H9 (cell line): ENCODE data around the gene GFI1. TPM values are rescaled to one million over a fixed set of nuclear protein-coding genes. Genes with fewer than 3 reads are reported as not detected.

Source experiments
- DNase-seq: peaks from one replicate; pipeline ENCODE4 v3.0.0-alpha.2; 2017
- H2AFZ ChIP-seq: one replicate; pipeline ENCODE4 v1.6.1; 2013; ENCODE audit warnings: mild to moderate bottlenecking, low read length, control low read depth, moderate library complexity
- H2AK5ac ChIP-seq: 2 replicates; pipeline ENCODE4 v1.6.1; 2013; ENCODE audit warnings: low read length, control low read depth, mixed read lengths; ENCODE audit not compliant: insufficient read length
- H2BK120ac ChIP-seq: one replicate; pipeline ENCODE4 v1.6.1; 2013; ENCODE audit warnings: low read depth, mild to moderate bottlenecking, low read length, control low read depth, inconsistent platforms; ENCODE audit not compliant: poor library complexity, severe bottlenecking
- H2BK12ac ChIP-seq: 2 replicates; pipeline ENCODE4 v1.6.1; 2013; ENCODE audit warnings: low read length, control low read depth, mixed read lengths, low read depth; ENCODE audit not compliant: insufficient read length
- H2BK15ac ChIP-seq: 2 replicates; pipeline ENCODE4 v1.6.1; 2013; ENCODE audit warnings: low read depth, low read length, control low read depth
- H2BK20ac ChIP-seq: one replicate; pipeline ENCODE4 v1.6.1; 2013; ENCODE audit warnings: low read depth, mild to moderate bottlenecking, low read length, control low read depth, inconsistent platforms; ENCODE audit not compliant: poor library complexity, severe bottlenecking
- H2BK5ac ChIP-seq: 2 replicates; pipeline ENCODE4 v1.6.1; 2013; ENCODE audit warnings: low read length, control low read depth, mixed read lengths; ENCODE audit not compliant: insufficient read length
- H3K14ac ChIP-seq: 2 replicates; pipeline ENCODE4 v1.6.1; 2013; ENCODE audit warnings: low read length, control low read depth; ENCODE audit not compliant: insufficient read depth
- H3K18ac ChIP-seq: 2 replicates; pipeline ENCODE4 v1.6.1; 2013; ENCODE audit warnings: low read depth, mild to moderate bottlenecking, mixed read lengths, low read length, control low read depth; ENCODE audit not compliant: insufficient read length
- H3K23ac ChIP-seq: 2 replicates; pipeline ENCODE4 v1.6.1; 2013; ENCODE audit warnings: low read length, control low read depth, mixed read lengths, low read depth; ENCODE audit not compliant: insufficient read length
- H3K23me2 ChIP-seq: 2 replicates; pipeline ENCODE4 v1.6.1; 2013; ENCODE audit warnings: low read depth, mild to moderate bottlenecking, mixed read lengths, low read length, control low read depth; ENCODE audit not compliant: insufficient read length, poor library complexity, severe bottlenecking
- H3K27ac ChIP-seq: 2 replicates; pipeline ENCODE4 v1.5.1; 2013; ENCODE audit warnings: low read length, control low read depth, mixed read lengths, low read depth; ENCODE audit not compliant: insufficient read length
- H3K27me3 ChIP-seq: 2 replicates; pipeline ENCODE4 v1.6.1; 2013; ENCODE audit warnings: low read length, control low read depth, inconsistent platforms; ENCODE audit not compliant: insufficient read depth
- H3K4ac ChIP-seq: 2 replicates; pipeline ENCODE4 v1.6.1; 2013; ENCODE audit warnings: low read depth, mild to moderate bottlenecking, control low read depth, inconsistent platforms, low read length, moderate library complexity
- H3K4me1 ChIP-seq: 2 replicates; pipeline ENCODE4 v1.6.1; 2013; ENCODE audit warnings: low read length, control low read depth, inconsistent platforms; ENCODE audit not compliant: insufficient read depth
- H3K4me2 ChIP-seq: 2 replicates; pipeline ENCODE4 v1.6.1; 2013; ENCODE audit warnings: low read length, control low read depth, mixed read lengths; ENCODE audit not compliant: insufficient read length, insufficient read depth
- H3K56ac ChIP-seq: 2 replicates; pipeline ENCODE4 v1.6.1; 2013; ENCODE audit warnings: low read depth, mild to moderate bottlenecking, mixed read lengths, low read length, control low read depth; ENCODE audit not compliant: insufficient read length
- H3K79me1 ChIP-seq: 2 replicates; pipeline ENCODE4 v1.6.1; 2013; ENCODE audit warnings: low read depth, mild to moderate bottlenecking, moderate library complexity, low read length, control low read depth, inconsistent platforms; ENCODE audit not compliant: insufficient read depth, poor library complexity, severe bottlenecking
- H3K79me2 ChIP-seq: 2 replicates; pipeline ENCODE4 v1.6.1; 2013; ENCODE audit warnings: low read length, control low read depth, inconsistent platforms; ENCODE audit not compliant: insufficient read depth
- H3K9ac ChIP-seq: 2 replicates; pipeline ENCODE4 v1.6.1; 2013; ENCODE audit warnings: low read length, control low read depth, mixed read lengths; ENCODE audit not compliant: insufficient read length; ENCODE audit errors: extremely low read depth
- H3K9me3 ChIP-seq: one replicate; pipeline ENCODE4 v1.6.1; 2013; ENCODE audit warnings: low read depth, low read length, inconsistent platforms; ENCODE audit not compliant: control insufficient read depth
- H3T11ph ChIP-seq: one replicate; pipeline ENCODE4 v1.6.1; 2013; ENCODE audit warnings: mild to moderate bottlenecking, low read length, control low read depth, inconsistent platforms
- H4K20me1 ChIP-seq: one replicate; pipeline ENCODE4 v1.6.1; 2013; ENCODE audit not compliant: control insufficient read depth, insufficient read length, insufficient read depth
- H4K5ac ChIP-seq: 2 replicates; pipeline ENCODE4 v1.6.1; 2013; ENCODE audit warnings: low read depth, mild to moderate bottlenecking, mixed read lengths, low read length, control low read depth; ENCODE audit not compliant: insufficient read length
- H4K8ac ChIP-seq: replicated peaks from 2 replicates; pipeline ENCODE4 v1.6.1; 2013; ENCODE audit warnings: low read length, control low read depth, mixed read lengths, low read depth; ENCODE audit not compliant: insufficient read length
- H4K91ac ChIP-seq: 2 replicates; pipeline ENCODE4 v1.6.1; 2013; ENCODE audit warnings: low read depth, mild to moderate bottlenecking, moderate library complexity, mixed read lengths, low read length, control low read depth; ENCODE audit not compliant: insufficient read length
- H3K27ac Mint-ChIP-seq, 3 experiments: 2 replicates in 2 of 3; 3 replicates in 1 of 3; pipeline ENCODE4 v1.8.0; 2020 to 2021; ENCODE audit warnings: mixed read lengths in 3 of 3, mild to moderate bottlenecking in 1 of 3, moderate library complexity in 1 of 3
- H3K27me3 Mint-ChIP-seq: 2 replicates; pipeline ENCODE4 v1.8.0; 2021; ENCODE audit warnings: low read depth, mild to moderate bottlenecking, moderate library complexity, mixed read lengths
- H3K36me3 Mint-ChIP-seq, 3 experiments: 2 replicates in 2 of 3; 3 replicates in 1 of 3; pipeline ENCODE4 v1.8.0; 2020 to 2021; ENCODE audit warnings: low read depth in 3 of 3, mixed read lengths in 3 of 3; ENCODE audit not compliant: insufficient read depth in 1 of 3
- H3K4me1 Mint-ChIP-seq, 2 experiments: 2 replicates each; pipeline ENCODE4 v1.8.0; 2020; ENCODE audit warnings: mixed read lengths in 2 of 2
- H3K4me3 Mint-ChIP-seq, 2 experiments: 2 replicates in 1 of 2; 3 replicates in 1 of 2; pipeline ENCODE4 v1.8.0; 2020 to 2021; ENCODE audit warnings: mild to moderate bottlenecking in 2 of 2, mixed read lengths in 2 of 2, moderate library complexity in 1 of 2
- H3K9me3 Mint-ChIP-seq, 2 experiments: 2 replicates in 1 of 2; 3 replicates in 1 of 2; pipeline ENCODE4 v1.8.0; 2020; ENCODE audit warnings: mild to moderate bottlenecking in 2 of 2, mixed read lengths in 2 of 2, moderate library complexity in 1 of 2
- WGBS: extraction: QIAGEN DNeasy Blood & Tissue Kit; methylation state at CpG from one replicate; pipeline ENCODE4 v1.1.7; 2013; ENCODE audit warnings: missing lambda C conversion rate, low lambda C conversion rate, mixed read lengths; ENCODE audit not compliant: insufficient read length; ENCODE audit errors: extremely low coverage; 5-methylcytosine and 5-hydroxymethylcytosine counted together
- total RNA-seq: library from RNA; stranded (reverse); gene quantifications from 2 replicates; pipeline ENCODE4 v1.2.1, GENCODE V29; 2021
- TF ChIP-seq, protein P1 (sequence below): fragments of 200-600 bp; sonication (generic); conservative IDR thresholded peaks from 3 replicates; pipeline ENCODE4 v1.8.0; 2021; ENCODE audit warnings: antibody characterized with exemption, mild to moderate bottlenecking

Gene GFI1
- total RNA-seq, 1 experiment from 2014 or later = 0.11 TPM

DNA sequence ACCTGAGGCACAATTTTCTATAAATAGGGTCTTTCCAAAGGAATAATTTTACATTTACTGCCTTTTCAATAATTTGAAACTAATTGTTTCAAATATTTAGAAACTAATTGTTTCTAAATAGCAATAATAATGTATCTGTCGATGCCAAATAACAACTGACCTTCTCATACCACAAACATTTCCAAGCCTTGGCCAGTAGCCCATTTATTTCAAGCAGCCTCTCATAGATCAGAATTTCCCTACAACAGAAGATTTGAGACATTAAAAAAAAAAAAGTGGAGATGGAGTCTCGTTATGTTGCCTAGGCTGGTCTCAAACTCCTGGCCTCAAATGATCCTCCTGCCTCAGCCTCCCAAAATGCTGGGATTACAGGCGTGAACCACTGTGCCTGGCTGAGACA is 2.1 kb upstream of the GFI1 start:
- H3K23me2 ChIP-seq = peaks cover 23% of the 10 kb centered on the region
- H4K5ac ChIP-seq = no peak overlapping the region
- H3K4me1 Mint-ChIP-seq = peaks cover 11 to 18% of the 10 kb centered on the region in 2 experiments
- no peak overlapping the region for H3K4me2 ChIP-seq
- H3K27ac Mint-ChIP-seq = no peak overlapping the region
- H3K79me1 ChIP-seq = no peaks in the 10 kb centered on the region
- no peak overlapping the region for H4K91ac ChIP-seq
- no peak overlapping the region for H2AK5ac ChIP-seq
- no peak overlapping the region for H3K9ac ChIP-seq
- no peak overlapping the region for H3K14ac ChIP-seq
- no peaks in the 10 kb centered on the region for H4K20me1 ChIP-seq
- H2AFZ ChIP-seq = no peak overlapping the region
- H2BK120ac ChIP-seq = no peak overlapping the region
- no peak overlapping the region for H3K18ac ChIP-seq
- H2BK15ac ChIP-seq = no peak overlapping the region
- no peak overlapping the region for H3K4me3 Mint-ChIP-seq
- H3T11ph ChIP-seq = no peak overlapping the region
- peaks cover 64% of the 10 kb centered on the region for H3K27me3 Mint-ChIP-seq
- no peaks in the 10 kb centered on the region for H3K9me3 Mint-ChIP-seq
- H3K56ac ChIP-seq = no peak overlapping the region
- H3K23ac ChIP-seq = no peak overlapping the region
- no peak overlapping the region for H2BK5ac ChIP-seq
- H2BK12ac ChIP-seq = no peak overlapping the region
- no peaks in the 10 kb centered on the region for H3K4me1 ChIP-seq
- H3K9me3 ChIP-seq = no peaks in the 10 kb centered on the region
- H3K4ac ChIP-seq = no peak overlapping the region
- no peak overlapping the region for H2BK20ac ChIP-seq
- peaks cover 42% of the 10 kb centered on the region for H3K27me3 ChIP-seq
- H3K36me3 Mint-ChIP-seq = peaks cover 0 to 2% (median 0%) of the 10 kb centered on the region in 3 experiments; a peak in 1 of 7 replicates
- no peak overlapping the region for H4K8ac ChIP-seq
- no peaks in the 10 kb centered on the region for H3K79me2 ChIP-seq
- H3K27ac ChIP-seq = no peak overlapping the region
- TF ChIP-seq, protein P1, sequence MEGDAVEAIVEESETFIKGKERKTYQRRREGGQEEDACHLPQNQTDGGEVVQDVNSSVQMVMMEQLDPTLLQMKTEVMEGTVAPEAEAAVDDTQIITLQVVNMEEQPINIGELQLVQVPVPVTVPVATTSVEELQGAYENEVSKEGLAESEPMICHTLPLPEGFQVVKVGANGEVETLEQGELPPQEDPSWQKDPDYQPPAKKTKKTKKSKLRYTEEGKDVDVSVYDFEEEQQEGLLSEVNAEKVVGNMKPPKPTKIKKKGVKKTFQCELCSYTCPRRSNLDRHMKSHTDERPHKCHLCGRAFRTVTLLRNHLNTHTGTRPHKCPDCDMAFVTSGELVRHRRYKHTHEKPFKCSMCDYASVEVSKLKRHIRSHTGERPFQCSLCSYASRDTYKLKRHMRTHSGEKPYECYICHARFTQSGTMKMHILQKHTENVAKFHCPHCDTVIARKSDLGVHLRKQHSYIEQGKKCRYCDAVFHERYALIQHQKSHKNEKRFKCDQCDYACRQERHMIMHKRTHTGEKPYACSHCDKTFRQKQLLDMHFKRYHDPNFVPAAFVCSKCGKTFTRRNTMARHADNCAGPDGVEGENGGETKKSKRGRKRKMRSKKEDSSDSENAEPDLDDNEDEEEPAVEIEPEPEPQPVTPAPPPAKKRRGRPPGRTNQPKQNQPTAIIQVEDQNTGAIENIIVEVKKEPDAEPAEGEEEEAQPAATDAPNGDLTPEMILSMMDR = no peak
- no CpG with 5 or more reads among the region's 3 CpGs for WGBS
- no peak for DNase-seq
